HG03342 (cell line): ENCODE data around the gene KLHL11.

ENCODE experiments used
- ATAC-seq: cut with Tn5 transposase; IDR thresholded peaks from one replicate; pipeline ENCODE4 v1.9.1; 2021; ENCODE audit warnings: mild to moderate bottlenecking, moderate library complexity; ENCODE audit not compliant: unreplicated experiment

The KLHL11 gene

GRCh38 chr17:41812381-41813151, 52.7 kb downstream of the KLHL11 start, which contains the start of gene FKBP10:
TSS of gene FKBP10 (plus strand) at chr17:41813004. CDS start at chr17:41813035, 31 bp downstream.
- ATAC-seq = no peak

GRCh38 chr17:41811549-41812380, 53.5 kb downstream of the KLHL11 start, which contains the start of gene P3H4:
TSS of gene P3H4 (minus strand) at chr17:41811949. CDS start at chr17:41811915, 34 bp downstream.
- ATAC-seq = no peak

- no peak for ATAC-seq
These were observed 54.3 kb downstream of the KLHL11 start for GRCh38 chr17:41810659-41811548.

- ATAC-seq = no peak
These were observed 58.4 kb downstream of the KLHL11 start for GRCh38 chr17:41806685-41807445.
